ENCODE data around the gene LNPEP. TPM values are rescaled to one million over a fixed set of nuclear protein-coding genes. Genes with fewer than 3 reads are reported as not detected.

Gene LNPEP
- total and polyA plus RNA-seq, 2 of the 13 experiments (the other 11 are each of a cell fraction or from before 2014, with no cell fraction given) = 8.0 to 16.9 TPM

DNA sequence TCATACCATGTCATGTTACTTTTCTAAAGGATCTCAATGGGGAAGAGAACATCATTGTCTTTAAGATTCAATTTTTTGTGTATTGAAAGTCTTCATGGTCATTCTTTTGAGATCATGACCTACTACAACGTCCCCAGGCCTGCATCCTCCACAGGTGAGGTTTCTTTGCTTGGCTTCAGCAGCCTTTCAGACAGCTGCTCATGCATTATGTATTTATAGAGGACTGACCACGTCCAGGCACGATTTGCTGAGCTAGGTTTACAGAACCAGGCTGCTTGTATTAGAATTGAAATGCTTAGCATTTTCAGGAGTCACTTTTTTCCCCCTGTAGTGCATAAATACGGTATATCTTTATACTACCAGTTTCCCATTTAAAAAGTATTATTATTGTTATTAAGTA, 136.1 kb downstream of the LNPEP start:
- POLR2A ChIA-PET = no interaction called here
- no peak overlapping the region for H3K4me3 ChIP-seq (replicated peaks in 1 of 3; ENCODE audit: insufficient read depth in 1 of 3, low read depth in 2 of 3, low read length in 3 of 3)
- in situ Hi-C loops (cut with HindIII; ENCODE audit: extremely low pct_ligation_motif_present, low pct_unique_long_range_greater_than_20kb) = no loop called here
- WGBS (ENCODE audit: low lambda C conversion rate) = under 1% methylated on average over 4 of the region's 4 CpGs
- DNase-seq (ENCODE audit: low spot score) (no peak), FAIRE-seq (no peak), ATAC-seq (no peak)
- H3K9me3 ChIP-seq (ENCODE audit: low read length) = no peaks in the 10 kb centered on the region
- BruUV-seq (replicated peaks) = no TSS peak
- H2AFZ ChIP-seq (ENCODE audit: low read length) = no peak overlapping the region
- no peaks in the 10 kb centered on the region for H4K20me1 ChIP-seq (ENCODE audit: insufficient read depth, low read length)
- H3K4me1 ChIP-seq (ENCODE audit: insufficient read depth, low read length) = no peaks in the 10 kb centered on the region
- H3K36me3 ChIP-seq (replicated peaks in 1 of 2; ENCODE audit: control insufficient read depth in 1 of 2, insufficient read depth in 2 of 2, low read length in 2 of 2) = no peaks in the 10 kb centered on the region
- no peak overlapping the region for H3K27ac ChIP-seq (ENCODE audit: extremely low read length, insufficient read depth, low read length)
- TF ChIP-seq, protein P1, sequence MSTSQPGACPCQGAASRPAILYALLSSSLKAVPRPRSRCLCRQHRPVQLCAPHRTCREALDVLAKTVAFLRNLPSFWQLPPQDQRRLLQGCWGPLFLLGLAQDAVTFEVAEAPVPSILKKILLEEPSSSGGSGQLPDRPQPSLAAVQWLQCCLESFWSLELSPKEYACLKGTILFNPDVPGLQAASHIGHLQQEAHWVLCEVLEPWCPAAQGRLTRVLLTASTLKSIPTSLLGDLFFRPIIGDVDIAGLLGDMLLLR (CRISPR knock-in tag; IDR thresholded peaks at IDR 0.05) = no peak
- TF ChIP-seq ZNF468 (CRISPR knock-in tag; IDR thresholded peaks at IDR 0.05) (no peak), ATF1 (CRISPR knock-in tag; IDR thresholded peaks at IDR 0.05) (no peak), ZNF7 (CRISPR knock-in tag; IDR thresholded peaks at IDR 0.05) (no peak), HMGA1 (CRISPR knock-in tag; conservative IDR thresholded peaks at IDR 0.05) (no peak), ZNF569 (CRISPR knock-in tag; IDR thresholded peaks at IDR 0.05; ENCODE audit: borderline replicate concordance) (no peak), MED8 (CRISPR knock-in tag; IDR thresholded peaks at IDR 0.05; ENCODE audit: insufficient replicate concordance) (no peak), ZNF549 (CRISPR knock-in tag; IDR thresholded peaks at IDR 0.05) (no peak), ZNF878 (CRISPR knock-in tag; IDR thresholded peaks at IDR 0.05) (no peak), ZNF782 (CRISPR knock-in tag; IDR thresholded peaks at IDR 0.05; ENCODE audit: borderline replicate concordance) (no peak), CCAR2 (optimal IDR thresholded peaks at IDR 0.05; ENCODE audit: low read depth, low read length) (no peak), TOE1 (CRISPR knock-in tag; IDR thresholded peaks at IDR 0.05) (no peak), TBX2 (CRISPR knock-in tag; IDR thresholded peaks at IDR 0.05; ENCODE audit: borderline replicate concordance) (no peak), ZFP37 (CRISPR knock-in tag; IDR thresholded peaks at IDR 0.05; ENCODE audit: borderline replicate concordance) (no peak), ZFYVE20 (CRISPR knock-in tag; IDR thresholded peaks at IDR 0.05; ENCODE audit: borderline replicate concordance, low read depth) (no peak)
- TF ChIP-seq, protein P2, sequence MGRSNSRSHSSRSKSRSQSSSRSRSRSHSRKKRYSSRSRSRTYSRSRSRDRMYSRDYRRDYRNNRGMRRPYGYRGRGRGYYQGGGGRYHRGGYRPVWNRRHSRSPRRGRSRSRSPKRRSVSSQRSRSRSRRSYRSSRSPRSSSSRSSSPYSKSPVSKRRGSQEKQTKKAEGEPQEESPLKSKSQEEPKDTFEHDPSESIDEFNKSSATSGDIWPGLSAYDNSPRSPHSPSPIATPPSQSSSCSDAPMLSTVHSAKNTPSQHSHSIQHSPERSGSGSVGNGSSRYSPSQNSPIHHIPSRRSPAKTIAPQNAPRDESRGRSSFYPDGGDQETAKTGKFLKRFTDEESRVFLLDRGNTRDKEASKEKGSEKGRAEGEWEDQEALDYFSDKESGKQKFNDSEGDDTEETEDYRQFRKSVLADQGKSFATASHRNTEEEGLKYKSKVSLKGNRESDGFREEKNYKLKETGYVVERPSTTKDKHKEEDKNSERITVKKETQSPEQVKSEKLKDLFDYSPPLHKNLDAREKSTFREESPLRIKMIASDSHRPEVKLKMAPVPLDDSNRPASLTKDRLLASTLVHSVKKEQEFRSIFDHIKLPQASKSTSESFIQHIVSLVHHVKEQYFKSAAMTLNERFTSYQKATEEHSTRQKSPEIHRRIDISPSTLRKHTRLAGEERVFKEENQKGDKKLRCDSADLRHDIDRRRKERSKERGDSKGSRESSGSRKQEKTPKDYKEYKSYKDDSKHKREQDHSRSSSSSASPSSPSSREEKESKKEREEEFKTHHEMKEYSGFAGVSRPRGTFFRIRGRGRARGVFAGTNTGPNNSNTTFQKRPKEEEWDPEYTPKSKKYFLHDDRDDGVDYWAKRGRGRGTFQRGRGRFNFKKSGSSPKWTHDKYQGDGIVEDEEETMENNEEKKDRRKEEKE (IDR thresholded peaks at IDR 0.05) = no peak
- TF ChIP-seq, protein P3, sequence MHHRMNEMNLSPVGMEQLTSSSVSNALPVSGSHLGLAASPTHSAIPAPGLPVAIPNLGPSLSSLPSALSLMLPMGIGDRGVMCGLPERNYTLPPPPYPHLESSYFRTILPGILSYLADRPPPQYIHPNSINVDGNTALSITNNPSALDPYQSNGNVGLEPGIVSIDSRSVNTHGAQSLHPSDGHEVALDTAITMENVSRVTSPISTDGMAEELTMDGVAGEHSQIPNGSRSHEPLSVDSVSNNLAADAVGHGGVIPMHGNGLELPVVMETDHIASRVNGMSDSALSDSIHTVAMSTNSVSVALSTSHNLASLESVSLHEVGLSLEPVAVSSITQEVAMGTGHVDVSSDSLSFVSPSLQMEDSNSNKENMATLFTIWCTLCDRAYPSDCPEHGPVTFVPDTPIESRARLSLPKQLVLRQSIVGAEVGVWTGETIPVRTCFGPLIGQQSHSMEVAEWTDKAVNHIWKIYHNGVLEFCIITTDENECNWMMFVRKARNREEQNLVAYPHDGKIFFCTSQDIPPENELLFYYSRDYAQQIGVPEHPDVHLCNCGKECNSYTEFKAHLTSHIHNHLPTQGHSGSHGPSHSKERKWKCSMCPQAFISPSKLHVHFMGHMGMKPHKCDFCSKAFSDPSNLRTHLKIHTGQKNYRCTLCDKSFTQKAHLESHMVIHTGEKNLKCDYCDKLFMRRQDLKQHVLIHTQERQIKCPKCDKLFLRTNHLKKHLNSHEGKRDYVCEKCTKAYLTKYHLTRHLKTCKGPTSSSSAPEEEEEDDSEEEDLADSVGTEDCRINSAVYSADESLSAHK (CRISPR knock-in tag; IDR thresholded peaks at IDR 0.05; ENCODE audit: borderline replicate concordance) = no peak
- TF ChIP-seq, protein P4, sequence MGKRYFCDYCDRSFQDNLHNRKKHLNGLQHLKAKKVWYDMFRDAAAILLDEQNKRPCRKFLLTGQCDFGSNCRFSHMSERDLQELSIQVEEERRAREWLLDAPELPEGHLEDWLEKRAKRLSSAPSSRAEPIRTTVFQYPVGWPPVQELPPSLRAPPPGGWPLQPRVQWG (CRISPR knock-in tag; IDR thresholded peaks at IDR 0.05; ENCODE audit: borderline replicate concordance, low read depth) = no peak
- CTCF ChIA-PET (ENCODE audit: low intra/inter-chr PET ratio, low total read pairs) = no interaction called here
- no peaks in the 10 kb centered on the region for H3K79me2 ChIP-seq (ENCODE audit: insufficient read depth, low read length)
- H3K9ac ChIP-seq (ENCODE audit: insufficient read depth, low read depth, low read length) = no peak overlapping the region
- no peak overlapping the region for H3K4me2 ChIP-seq (ENCODE audit: low read depth, low read length)
- intact Hi-C loops (cut with micrococcal nuclease; ENCODE audit: unreplicated experiment) = no loop called here
- H3K27me3 ChIP-seq (ENCODE audit: control insufficient read depth in 1 of 2, insufficient read depth in 2 of 2, low read length in 2 of 2) = no peaks in the 10 kb centered on the region; a peak in 1 of 5 replicates

Measured in HepG2 (cell line).